ENCODE measurements around the gene LPIN3.

The LPIN3 gene

DNA sequence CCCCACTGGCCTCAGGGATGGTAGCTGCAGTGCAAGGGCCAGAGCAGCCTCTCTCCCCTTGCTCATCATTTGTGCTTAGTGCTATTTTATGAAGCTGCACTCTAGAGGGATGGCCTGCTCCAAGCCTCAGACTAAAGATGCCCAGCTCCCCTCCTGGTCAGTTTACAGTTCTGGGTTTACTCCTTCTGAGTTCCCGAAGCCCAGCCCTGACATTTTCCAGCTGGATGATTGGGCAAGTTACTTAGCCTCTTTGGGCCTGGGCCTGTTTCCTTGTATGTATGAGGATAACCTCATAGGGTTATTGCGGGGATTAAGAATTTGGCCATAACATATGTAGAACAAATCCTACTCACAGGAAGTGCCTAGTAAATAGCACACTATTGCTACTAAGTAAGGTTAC is 57.8 kb downstream of the LPIN3 start:
- peaks cover 8% of the 10 kb centered on the region for H3K4me1 ChIP-seq (ENCODE audit: low read length)
- H2AFZ ChIP-seq (ENCODE audit: low read depth, low read length): no peak overlapping the region
- TF ChIP-seq, protein P1, sequence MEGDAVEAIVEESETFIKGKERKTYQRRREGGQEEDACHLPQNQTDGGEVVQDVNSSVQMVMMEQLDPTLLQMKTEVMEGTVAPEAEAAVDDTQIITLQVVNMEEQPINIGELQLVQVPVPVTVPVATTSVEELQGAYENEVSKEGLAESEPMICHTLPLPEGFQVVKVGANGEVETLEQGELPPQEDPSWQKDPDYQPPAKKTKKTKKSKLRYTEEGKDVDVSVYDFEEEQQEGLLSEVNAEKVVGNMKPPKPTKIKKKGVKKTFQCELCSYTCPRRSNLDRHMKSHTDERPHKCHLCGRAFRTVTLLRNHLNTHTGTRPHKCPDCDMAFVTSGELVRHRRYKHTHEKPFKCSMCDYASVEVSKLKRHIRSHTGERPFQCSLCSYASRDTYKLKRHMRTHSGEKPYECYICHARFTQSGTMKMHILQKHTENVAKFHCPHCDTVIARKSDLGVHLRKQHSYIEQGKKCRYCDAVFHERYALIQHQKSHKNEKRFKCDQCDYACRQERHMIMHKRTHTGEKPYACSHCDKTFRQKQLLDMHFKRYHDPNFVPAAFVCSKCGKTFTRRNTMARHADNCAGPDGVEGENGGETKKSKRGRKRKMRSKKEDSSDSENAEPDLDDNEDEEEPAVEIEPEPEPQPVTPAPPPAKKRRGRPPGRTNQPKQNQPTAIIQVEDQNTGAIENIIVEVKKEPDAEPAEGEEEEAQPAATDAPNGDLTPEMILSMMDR (IDR thresholded peaks at IDR 0.05; ENCODE audit: low read depth, low read length): no peak
- no peak for TF ChIP-seq EZH2phosphoT487 (IDR thresholded peaks at IDR 0.05; ENCODE audit: low read depth)
- H3K27ac ChIP-seq (ENCODE audit: low read length): no peak overlapping the region
- no peaks in the 10 kb centered on the region for H4K20me1 ChIP-seq (ENCODE audit: insufficient read depth, low read length)
- H3K4me2 ChIP-seq (ENCODE audit: low read length): no peak overlapping the region
- no peaks in the 10 kb centered on the region for H3K27me3 ChIP-seq (ENCODE audit: low read depth, low read length)
- peaks cover 8% of the 10 kb centered on the region for H3K36me3 ChIP-seq (replicated peaks; ENCODE audit: low read depth, low read length)
- no peak overlapping the region for H3K9ac ChIP-seq (ENCODE audit: low read length)
- no peak overlapping the region for H3K4me3 ChIP-seq (ENCODE audit: low read length)
- no peaks in the 10 kb centered on the region for H3K79me2 ChIP-seq (ENCODE audit: low read length)
- no peaks in the 10 kb centered on the region for H3K9me3 ChIP-seq (ENCODE audit: insufficient read depth, low read length)

DNA sequence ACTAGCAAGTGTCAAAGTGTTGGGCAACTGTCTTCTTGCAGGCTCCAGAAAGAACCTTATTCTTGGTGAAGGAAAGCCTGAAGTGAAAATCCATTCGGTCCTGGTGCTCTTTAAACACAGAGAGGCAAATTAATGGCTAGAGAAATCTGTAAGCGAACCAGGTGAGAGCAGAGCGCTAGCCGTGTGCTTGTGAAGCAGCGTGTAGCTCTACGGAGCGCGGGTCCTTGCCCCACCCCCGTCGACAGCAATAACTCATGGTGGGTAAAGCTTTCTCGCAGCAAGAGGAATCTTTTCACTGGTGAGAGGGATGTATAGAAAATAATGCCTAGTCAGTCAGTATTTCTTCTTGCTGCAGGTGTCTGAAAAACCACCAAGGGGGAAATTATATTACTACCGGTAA is 63.0 kb downstream of the LPIN3 start:
- Histone ChIP-seq H3K27ac (ENCODE audit: low read length) (peak overlapping the region; percentile 65), H3K9ac (ENCODE audit: low read length) (no peak overlapping the region; the same call in 1 of the 2 replicates), H3K79me2 (ENCODE audit: low read length) (no peaks in the 10 kb centered on the region), H3K4me2 (ENCODE audit: low read length) (peak overlapping the region; percentile 58), H3K36me3 (replicated peaks; ENCODE audit: low read depth, low read length) (peaks cover 47% of the 10 kb centered on the region), H4K20me1 (ENCODE audit: insufficient read depth, low read length) (no peaks in the 10 kb centered on the region), H3K4me3 (ENCODE audit: low read length) (peak overlapping the region; percentile 2; the same call in 1 of the 2 replicates), H3K27me3 (ENCODE audit: low read depth, low read length) (no peaks in the 10 kb centered on the region), H3K4me1 (ENCODE audit: low read length) (peaks cover 22% of the 10 kb centered on the region), H3K9me3 (ENCODE audit: insufficient read depth, low read length) (no peaks in the 10 kb centered on the region), H2AFZ (ENCODE audit: low read depth, low read length) (no peak overlapping the region)
- TF ChIP-seq, protein P1 (IDR thresholded peaks at IDR 0.05; ENCODE audit: low read depth, low read length): no peak
- TF ChIP-seq EZH2phosphoT487 (IDR thresholded peaks at IDR 0.05; ENCODE audit: low read depth): no peak

DNA sequence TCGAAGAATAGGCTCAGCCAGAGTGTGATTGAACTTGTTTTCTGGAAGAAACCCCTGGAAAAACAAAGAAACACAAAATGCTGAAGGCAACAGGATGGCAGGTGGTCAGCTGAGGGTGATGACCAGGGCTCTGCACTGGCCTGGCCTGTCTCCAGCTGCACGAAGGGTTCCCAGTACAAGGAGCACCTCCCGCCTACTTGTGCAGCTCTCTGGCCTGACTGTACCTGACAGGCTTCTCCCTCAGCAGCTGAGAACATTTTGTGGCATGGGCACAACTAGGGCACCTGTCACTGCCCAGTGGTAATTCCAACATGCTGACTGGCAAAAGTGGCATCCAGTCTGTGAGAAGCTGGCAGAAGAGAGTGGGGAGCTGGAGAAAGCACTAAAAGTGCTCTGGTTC is 64.8 kb downstream of the LPIN3 start:
- H3K4me1 ChIP-seq (ENCODE audit: low read length): peaks cover 22% of the 10 kb centered on the region
- H3K9me3 ChIP-seq (ENCODE audit: insufficient read depth, low read length): no peaks in the 10 kb centered on the region
- no peak overlapping the region for H3K9ac ChIP-seq (ENCODE audit: low read length)
- no peak for TF ChIP-seq EZH2phosphoT487 (IDR thresholded peaks at IDR 0.05; ENCODE audit: low read depth)
- TF ChIP-seq, protein P1 (IDR thresholded peaks at IDR 0.05; ENCODE audit: low read depth, low read length): no peak
- no peak overlapping the region for H2AFZ ChIP-seq (ENCODE audit: low read depth, low read length)
- H4K20me1 ChIP-seq (ENCODE audit: insufficient read depth, low read length): no peaks in the 10 kb centered on the region
- peaks cover 61% of the 10 kb centered on the region for H3K36me3 ChIP-seq (replicated peaks; ENCODE audit: low read depth, low read length)
- no peak overlapping the region for H3K4me3 ChIP-seq (ENCODE audit: low read length)
- no peak overlapping the region for H3K27ac ChIP-seq (ENCODE audit: low read length)
- no peak overlapping the region for H3K4me2 ChIP-seq (ENCODE audit: low read length)
- no peaks in the 10 kb centered on the region for H3K27me3 ChIP-seq (ENCODE audit: low read depth, low read length)
- no peaks in the 10 kb centered on the region for H3K79me2 ChIP-seq (ENCODE audit: low read length)

GRCh38 chr20:41406353-41406752 is 65.7 kb downstream of the LPIN3 start:
- H3K4me2 ChIP-seq (ENCODE audit: low read length): no peak overlapping the region
- H2AFZ ChIP-seq (ENCODE audit: low read depth, low read length): no peak overlapping the region
- no peaks in the 10 kb centered on the region for H3K79me2 ChIP-seq (ENCODE audit: low read length)
- no peak for TF ChIP-seq EZH2phosphoT487 (IDR thresholded peaks at IDR 0.05; ENCODE audit: low read depth)
- TF ChIP-seq, protein P1 (IDR thresholded peaks at IDR 0.05; ENCODE audit: low read depth, low read length): no peak
- H3K4me3 ChIP-seq (ENCODE audit: low read length): no peak overlapping the region
- no peaks in the 10 kb centered on the region for H3K9me3 ChIP-seq (ENCODE audit: insufficient read depth, low read length)
- H4K20me1 ChIP-seq (ENCODE audit: insufficient read depth, low read length): no peaks in the 10 kb centered on the region
- H3K27me3 ChIP-seq (ENCODE audit: low read depth, low read length): no peaks in the 10 kb centered on the region
- no peak overlapping the region for H3K27ac ChIP-seq (ENCODE audit: low read length)
- H3K36me3 ChIP-seq (replicated peaks; ENCODE audit: low read depth, low read length): peaks cover 69% of the 10 kb centered on the region
- no peak overlapping the region for H3K9ac ChIP-seq (ENCODE audit: low read length)
- H3K4me1 ChIP-seq (ENCODE audit: low read length): peaks cover 22% of the 10 kb centered on the region
